Placental pericyte (primary cell): ENCODE data around the gene ZCCHC4. TPM values are rescaled to one million over a fixed set of nuclear protein-coding genes. Genes with fewer than 3 reads are reported as not detected.

Experiments used
- total RNA-seq: library from RNA; depleted of rRNA; stranded (reverse); fragments of >200 nt; gene quantifications from 2 replicates; pipeline ENCODE4 v1.2.3, GENCODE V29; 2012

The ZCCHC4 gene, protein sequence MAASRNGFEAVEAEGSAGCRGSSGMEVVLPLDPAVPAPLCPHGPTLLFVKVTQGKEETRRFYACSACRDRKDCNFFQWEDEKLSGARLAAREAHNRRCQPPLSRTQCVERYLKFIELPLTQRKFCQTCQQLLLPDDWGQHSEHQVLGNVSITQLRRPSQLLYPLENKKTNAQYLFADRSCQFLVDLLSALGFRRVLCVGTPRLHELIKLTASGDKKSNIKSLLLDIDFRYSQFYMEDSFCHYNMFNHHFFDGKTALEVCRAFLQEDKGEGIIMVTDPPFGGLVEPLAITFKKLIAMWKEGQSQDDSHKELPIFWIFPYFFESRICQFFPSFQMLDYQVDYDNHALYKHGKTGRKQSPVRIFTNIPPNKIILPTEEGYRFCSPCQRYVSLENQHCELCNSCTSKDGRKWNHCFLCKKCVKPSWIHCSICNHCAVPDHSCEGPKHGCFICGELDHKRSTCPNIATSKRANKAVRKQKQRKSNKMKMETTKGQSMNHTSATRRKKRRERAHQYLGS
- total RNA-seq: 10.1 and 13.7 TPM in 2 replicates

DNA sequence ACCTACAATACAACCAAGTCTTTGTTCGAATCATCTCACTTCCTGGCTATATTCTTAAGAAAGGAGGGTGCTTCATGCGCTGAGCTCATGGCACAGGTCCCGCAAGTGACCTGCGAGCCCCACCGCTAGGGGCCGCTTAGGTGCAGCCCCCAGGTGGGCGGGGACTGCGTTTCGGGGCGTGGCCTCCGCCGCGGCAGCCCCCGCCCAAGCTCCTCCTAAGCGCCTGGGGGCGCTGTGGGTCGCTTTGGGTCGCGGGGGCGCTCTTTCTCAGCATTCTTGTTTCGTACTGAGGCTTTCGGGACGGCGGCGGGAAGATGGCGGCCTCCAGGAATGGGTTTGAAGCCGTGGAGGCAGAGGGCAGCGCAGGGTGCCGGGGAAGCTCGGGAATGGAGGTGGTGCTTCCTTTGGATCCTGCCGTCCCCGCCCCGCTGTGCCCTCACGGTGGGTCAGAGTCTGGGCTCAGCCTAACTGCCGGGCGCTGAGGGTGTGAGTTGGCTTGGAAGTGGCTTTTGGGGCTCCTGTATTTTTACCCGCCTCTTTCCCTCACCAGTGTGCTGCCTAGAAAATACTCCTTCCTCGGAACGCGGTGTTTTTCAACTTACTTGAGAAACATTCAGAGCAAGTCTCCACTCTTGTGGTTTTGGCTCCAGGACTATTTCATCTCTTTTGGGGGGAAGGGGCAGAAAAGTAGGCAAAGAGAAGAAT is at the start of gene ZCCHC4:
TSS of gene ZCCHC4 (plus strand) at position 279 of the 705 bp plus-strand sequence. CDS start at position 315, 36 bp downstream.

DNA sequence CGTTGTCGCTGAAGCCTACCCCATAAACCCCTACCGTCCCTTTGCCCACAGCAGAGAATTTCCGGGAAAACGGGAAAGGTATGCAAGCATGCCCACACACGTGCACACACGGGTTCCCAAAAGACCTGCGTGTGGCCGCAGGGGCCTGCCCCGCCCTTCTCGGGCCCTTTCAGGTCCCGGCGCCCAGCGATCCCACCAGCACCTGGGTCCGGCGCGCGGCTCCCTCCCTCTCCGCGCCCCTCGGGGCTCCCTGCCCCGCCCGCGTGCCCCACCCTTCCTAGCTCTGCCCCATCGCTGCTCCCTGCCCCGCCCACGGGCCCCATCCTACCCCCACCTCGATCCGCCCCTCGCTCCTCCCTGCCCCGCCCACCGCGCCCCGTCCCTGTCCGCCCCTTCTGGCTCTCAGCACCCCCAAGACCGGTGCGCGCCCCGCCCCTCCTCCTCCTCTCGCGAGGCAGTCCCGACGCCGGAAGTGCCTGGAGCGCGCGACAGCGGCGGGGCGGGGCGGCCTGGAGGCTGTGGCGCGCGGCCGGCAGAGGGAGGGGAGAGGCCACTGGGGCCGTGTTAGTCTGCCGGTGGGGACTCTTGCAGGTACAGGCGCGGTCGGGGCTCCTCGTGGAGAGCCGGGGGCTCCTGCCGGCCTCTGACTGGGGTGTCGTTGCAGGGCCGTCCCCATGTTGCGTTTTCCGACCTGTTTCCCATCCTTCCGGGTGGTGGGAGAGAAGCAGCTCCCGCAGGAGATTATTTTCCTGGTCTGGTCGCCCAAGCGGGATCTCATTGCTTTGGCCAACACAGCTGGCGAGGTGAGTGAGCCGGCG is 64.4 kb downstream of the ZCCHC4 start, which contains the start of gene ANAPC4:
TSS of gene ANAPC4 (plus strand) at position 510 of the 818 bp plus-strand sequence. CDS start at position 675, 165 bp downstream.

Other genes with a start within 250 kb of the ZCCHC4 start
- 5.5 and 5.7 TPM in 2 replicates for gene SEPSECS, start 152.3 kb upstream of the ZCCHC4 start, total RNA-seq
- 12.7 and 39.2 TPM in 2 replicates for gene PI4K2B, start 78.7 kb upstream of the ZCCHC4 start, total RNA-seq
- 22.1 and 27.2 TPM in 2 replicates for gene ANAPC4, start 64.5 kb downstream of the ZCCHC4 start, total RNA-seq